AG04450 (cell line): Measurements from ENCODE around the gene SEC23B. TPM values are rescaled to one million over a fixed set of nuclear protein-coding genes. Genes with fewer than 3 reads are reported as not detected.

Source experiments
- CTCF ChIA-PET: fragments of 300-600, 350-600 bp; formaldehyde crosslinking; extraction: SDS; loops from one replicate; lab custom pipeline; 2022; ENCODE audit warnings: antibody characterized with exemption, inconsistent platforms; lab: Charles Lee
- POLR2A ChIA-PET: fragments of 350-600 bp; formaldehyde crosslinking; extraction: SDS; loops from one replicate; lab custom pipeline; 2021; ENCODE audit warnings: antibody characterized with exemption, inconsistent platforms; lab: Yijun Ruan, JAX
- DNase-seq: peaks from one replicate; pipeline ENCODE4 v3.0.0-alpha.2; 2011; ENCODE audit warnings: low read depth, low spot score
- H3K27ac ChIP-seq: one replicate; pipeline ENCODE4 v1.5.1; 2012; ENCODE audit warnings: low read depth, low read length, control low read depth
- H3K27me3 ChIP-seq: one replicate; pipeline ENCODE4 v1.6.0; 2012; ENCODE audit warnings: low read length; ENCODE audit not compliant: control insufficient read depth, insufficient read depth
- H3K4me3 ChIP-seq: 2 replicates; pipeline ENCODE4 v1.5.1; 2011; ENCODE audit warnings: mild to moderate bottlenecking, low read depth, low read length, control low read depth
- H3K9me3 ChIP-seq: 2 replicates; pipeline ENCODE4 v1.5.1; 2012; ENCODE audit warnings: low read length; ENCODE audit not compliant: control insufficient read depth, insufficient read depth
- polyA plus RNA-seq: library from polyadenylated mRNA; depleted of rRNA; stranded (reverse); fragments of >200 nt; gene quantifications from 2 replicates; pipeline ENCODE4 v1.2.3, GENCODE V29; 2011
- TF ChIP-seq, protein P1 (sequence below): IDR thresholded peaks from 2 replicates; pipeline ENCODE4 v1.5.1; 2011; ENCODE audit warnings: low read depth, low read length, control low read depth, inconsistent platforms

Gene SEC23B
- polyA plus RNA-seq, 1 experiment: 58.2 TPM

GRCh38 chr20:18533491-18533890, 25.8 kb downstream of the SEC23B start:
- ChIA-PET CTCF (no interaction called here), POLR2A (no interaction called here)
- no peak overlapping the region for H3K27ac ChIP-seq
- H3K4me3 ChIP-seq: no peak overlapping the region
- H3K9me3 ChIP-seq: no peaks in the 10 kb centered on the region
- DNase-seq: no peak
- H3K27me3 ChIP-seq: no peaks in the 10 kb centered on the region
- TF ChIP-seq, protein P1, sequence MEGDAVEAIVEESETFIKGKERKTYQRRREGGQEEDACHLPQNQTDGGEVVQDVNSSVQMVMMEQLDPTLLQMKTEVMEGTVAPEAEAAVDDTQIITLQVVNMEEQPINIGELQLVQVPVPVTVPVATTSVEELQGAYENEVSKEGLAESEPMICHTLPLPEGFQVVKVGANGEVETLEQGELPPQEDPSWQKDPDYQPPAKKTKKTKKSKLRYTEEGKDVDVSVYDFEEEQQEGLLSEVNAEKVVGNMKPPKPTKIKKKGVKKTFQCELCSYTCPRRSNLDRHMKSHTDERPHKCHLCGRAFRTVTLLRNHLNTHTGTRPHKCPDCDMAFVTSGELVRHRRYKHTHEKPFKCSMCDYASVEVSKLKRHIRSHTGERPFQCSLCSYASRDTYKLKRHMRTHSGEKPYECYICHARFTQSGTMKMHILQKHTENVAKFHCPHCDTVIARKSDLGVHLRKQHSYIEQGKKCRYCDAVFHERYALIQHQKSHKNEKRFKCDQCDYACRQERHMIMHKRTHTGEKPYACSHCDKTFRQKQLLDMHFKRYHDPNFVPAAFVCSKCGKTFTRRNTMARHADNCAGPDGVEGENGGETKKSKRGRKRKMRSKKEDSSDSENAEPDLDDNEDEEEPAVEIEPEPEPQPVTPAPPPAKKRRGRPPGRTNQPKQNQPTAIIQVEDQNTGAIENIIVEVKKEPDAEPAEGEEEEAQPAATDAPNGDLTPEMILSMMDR: no peak

- TF ChIP-seq, protein P1: no peak
- Histone ChIP-seq H3K27me3 (no peaks in the 10 kb centered on the region), H3K9me3 (no peaks in the 10 kb centered on the region), H3K27ac (no peak overlapping the region), H3K4me3 (no peak overlapping the region)
- ChIA-PET POLR2A (no interaction called here), CTCF (no interaction called here)
- DNase-seq: no peak
Observed at GRCh38 chr20:18533978-18534644, 26.4 kb downstream of the SEC23B start.

DNA sequence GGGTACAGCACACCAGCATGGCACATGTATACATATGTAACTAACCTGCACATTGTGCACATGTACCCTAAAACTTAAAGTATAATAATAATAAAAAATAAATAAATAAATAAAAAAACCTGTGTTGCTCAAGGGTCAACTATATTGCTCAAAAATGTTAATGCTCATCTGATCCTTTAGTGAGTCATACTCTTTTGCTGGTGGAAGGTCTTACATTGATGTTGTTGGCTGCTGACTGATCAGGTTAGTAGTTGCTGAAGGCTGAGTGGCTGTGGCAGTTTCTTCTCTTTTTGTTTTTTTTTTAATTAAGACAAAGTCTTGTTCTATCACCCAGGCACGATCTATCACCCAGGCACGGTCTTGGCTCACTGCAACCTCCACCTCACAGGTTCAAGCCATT, 29.9 kb downstream of the SEC23B start:
- CTCF ChIA-PET: no interaction called here
- Histone ChIP-seq H3K9me3 (no peaks in the 10 kb centered on the region), H3K27me3 (no peaks in the 10 kb centered on the region), H3K4me3 (no peak overlapping the region), H3K27ac (no peak overlapping the region)
- TF ChIP-seq, protein P1: no peak
- no peak for DNase-seq
- POLR2A ChIA-PET: no interaction called here

- ChIA-PET CTCF (no interaction called here), POLR2A (no interaction called here)
- H3K27ac ChIP-seq: no peak overlapping the region
- no peak for DNase-seq
- no peak overlapping the region for H3K4me3 ChIP-seq
- H3K27me3 ChIP-seq: no peaks in the 10 kb centered on the region
- no peaks in the 10 kb centered on the region for H3K9me3 ChIP-seq
- TF ChIP-seq, protein P1: no peak
Observed at GRCh38 chr20:18541741-18542140, 34.0 kb downstream of the SEC23B start.

DNA sequence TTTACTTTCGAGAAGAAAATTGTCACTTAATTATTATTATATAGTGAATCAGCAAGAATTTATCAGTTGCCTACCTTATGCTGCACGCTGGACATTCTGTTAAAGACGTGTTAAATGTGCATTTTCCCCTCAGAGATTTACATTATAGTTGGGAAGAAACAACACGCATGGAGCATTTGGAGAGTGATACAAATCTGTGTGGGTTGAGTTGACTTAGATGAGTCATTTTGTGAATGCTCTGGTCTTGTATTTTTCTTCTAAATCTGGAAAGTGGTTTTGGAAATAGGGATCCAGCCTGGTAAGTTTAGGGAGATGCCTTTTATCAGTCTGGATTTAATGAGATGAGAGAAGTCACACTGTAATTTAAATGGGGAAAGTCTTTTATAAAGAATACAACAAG, 35.5 kb downstream of the SEC23B start:
- TF ChIP-seq, protein P1: no peak
- ChIA-PET CTCF (no interaction called here), POLR2A (no interaction called here)
- no peak for DNase-seq
- H3K27ac ChIP-seq: no peak overlapping the region
- no peak overlapping the region for H3K4me3 ChIP-seq
- H3K27me3 ChIP-seq: no peaks in the 10 kb centered on the region
- no peaks in the 10 kb centered on the region for H3K9me3 ChIP-seq
